DND-41 (cell line): ENCODE results near the gene WNT10A.

Experiments used
- ATAC-seq: fragments of 200-7000 bp; cut with Tn5 transposase; 3 replicates; pipeline ENCODE4 v1.9.1; 2021; ENCODE audit warnings: low read depth; ENCODE audit not compliant: insufficient read depth
- DNase-seq: peaks from one replicate; pipeline ENCODE4 v3.0.0-alpha.2; 2020
- H2AFZ ChIP-seq: 2 replicates; pipeline ENCODE4 v1.6.0; 2012; ENCODE audit warnings: low read depth, low read length
- H3K27ac ChIP-seq: 2 replicates; pipeline ENCODE4 v1.5.1; 2012; ENCODE audit warnings: low read length, inconsistent platforms
- H3K27me3 ChIP-seq: fragments of 200-600 bp; sonication (generic); 2 replicates; pipeline ENCODE4 v1.6.0; 2012; ENCODE audit warnings: low read length, mild to moderate bottlenecking, inconsistent platforms; ENCODE audit not compliant: insufficient read depth, poor library complexity
- H3K36me3 ChIP-seq: 2 replicates; pipeline ENCODE4 v1.5.1; 2012; ENCODE audit warnings: low read length, inconsistent platforms; ENCODE audit not compliant: insufficient read depth
- H3K4me1 ChIP-seq: 2 replicates; pipeline ENCODE4 v1.5.1; 2012; ENCODE audit warnings: mild to moderate bottlenecking, low read length; ENCODE audit not compliant: insufficient read depth
- H3K4me2 ChIP-seq: 2 replicates; pipeline ENCODE4 v1.6.0; 2012; ENCODE audit warnings: mild to moderate bottlenecking, moderate library complexity, low read length, inconsistent platforms; ENCODE audit not compliant: insufficient read depth
- H3K4me3 ChIP-seq, 2 experiments: fragments of 200-600 bp in 1 of 2; shearing (Covaris generic) in 1 of 2; 2 replicates each; pipeline ENCODE4 v1.5.1; 2012 to 2016; ENCODE audit warnings: inconsistent platforms in 2 of 2, low read length in 2 of 2, mild to moderate bottlenecking in 2 of 2, low read depth in 1 of 2, moderate library complexity in 1 of 2
- H3K79me2 ChIP-seq: 2 replicates; pipeline ENCODE4 v1.6.0; 2012; ENCODE audit warnings: low read length, inconsistent platforms; ENCODE audit not compliant: insufficient read depth
- H3K9ac ChIP-seq: 2 replicates; pipeline ENCODE4 v1.6.0; 2012; ENCODE audit warnings: low read depth, mild to moderate bottlenecking, inconsistent platforms, low read length, moderate library complexity
- H3K9me3 ChIP-seq: 2 replicates; pipeline ENCODE4 v1.5.1; 2012; ENCODE audit warnings: low read length, moderate library complexity, mild to moderate bottlenecking, inconsistent platforms; ENCODE audit not compliant: insufficient read depth, severe bottlenecking
- H4K20me1 ChIP-seq: 2 replicates; pipeline ENCODE4 v1.6.0; 2012; ENCODE audit warnings: low read length; ENCODE audit not compliant: insufficient read depth
- EZH2 ChIP-seq: IDR thresholded peaks from 3 replicates; pipeline ENCODE4 v1.6.1; 2012; ENCODE audit warnings: borderline replicate concordance, low read depth, mild to moderate bottlenecking, moderate library complexity, low read length, inconsistent platforms; ENCODE audit not compliant: severe bottlenecking
- TF ChIP-seq, protein P1 (sequence below): IDR thresholded peaks from 2 replicates; pipeline ENCODE4 v1.5.1; 2012; ENCODE audit warnings: borderline replicate concordance, low read length, moderate library complexity, mild to moderate bottlenecking; ENCODE audit not compliant: poor library complexity, severe bottlenecking; ENCODE audit errors: extremely low read depth

Gene WNT10A

DNA sequence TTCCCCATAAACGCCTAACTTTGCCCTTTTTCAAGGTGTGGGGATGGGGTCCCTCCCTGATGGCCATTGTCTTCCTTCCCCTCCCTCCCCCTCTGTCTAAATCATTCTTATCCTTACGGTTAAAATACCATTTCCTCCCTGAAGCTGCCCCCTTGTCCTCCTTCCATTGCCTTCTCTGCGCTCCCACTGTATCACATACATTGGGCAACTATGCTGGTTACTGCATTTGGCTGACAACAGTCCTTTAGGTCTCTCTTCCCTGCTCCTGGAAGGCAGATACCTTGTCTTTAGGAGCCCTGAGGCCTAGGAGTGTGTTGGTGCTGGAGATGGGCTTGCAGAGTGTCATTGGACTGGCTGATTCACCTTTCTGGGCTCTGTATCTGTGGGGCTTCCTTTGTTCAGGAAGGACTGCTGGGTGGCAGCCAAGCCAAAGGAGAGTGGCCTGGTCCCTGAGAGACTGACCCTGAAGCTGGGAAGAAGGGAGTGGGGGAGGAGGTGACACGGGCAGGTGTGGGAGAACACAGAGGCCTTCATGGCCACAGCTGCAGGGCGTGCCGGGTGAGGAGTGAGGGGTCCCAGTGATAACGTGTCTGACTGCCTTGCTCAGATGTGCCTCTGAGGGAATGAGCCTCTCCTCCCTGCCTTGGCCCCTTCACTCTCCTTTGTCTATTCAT, 18.9 kb upstream of the WNT10A start:
- no peak overlapping the region for H3K4me3 ChIP-seq
- H3K36me3 ChIP-seq = no peaks in the 10 kb centered on the region
- H3K4me2 ChIP-seq = no peak overlapping the region
- 0 out of 2 replicates have a peak, but pooled peaks cover 8% of the 10 kb centered on the region for H4K20me1 ChIP-seq
- ATAC-seq (no peak), DNase-seq (no peak)
- H2AFZ ChIP-seq = no peak overlapping the region
- no peaks in the 10 kb centered on the region for H3K4me1 ChIP-seq
- H3K27me3 ChIP-seq = no peaks in the 10 kb centered on the region
- H3K27ac ChIP-seq = no peak overlapping the region
- TF ChIP-seq, protein P1, sequence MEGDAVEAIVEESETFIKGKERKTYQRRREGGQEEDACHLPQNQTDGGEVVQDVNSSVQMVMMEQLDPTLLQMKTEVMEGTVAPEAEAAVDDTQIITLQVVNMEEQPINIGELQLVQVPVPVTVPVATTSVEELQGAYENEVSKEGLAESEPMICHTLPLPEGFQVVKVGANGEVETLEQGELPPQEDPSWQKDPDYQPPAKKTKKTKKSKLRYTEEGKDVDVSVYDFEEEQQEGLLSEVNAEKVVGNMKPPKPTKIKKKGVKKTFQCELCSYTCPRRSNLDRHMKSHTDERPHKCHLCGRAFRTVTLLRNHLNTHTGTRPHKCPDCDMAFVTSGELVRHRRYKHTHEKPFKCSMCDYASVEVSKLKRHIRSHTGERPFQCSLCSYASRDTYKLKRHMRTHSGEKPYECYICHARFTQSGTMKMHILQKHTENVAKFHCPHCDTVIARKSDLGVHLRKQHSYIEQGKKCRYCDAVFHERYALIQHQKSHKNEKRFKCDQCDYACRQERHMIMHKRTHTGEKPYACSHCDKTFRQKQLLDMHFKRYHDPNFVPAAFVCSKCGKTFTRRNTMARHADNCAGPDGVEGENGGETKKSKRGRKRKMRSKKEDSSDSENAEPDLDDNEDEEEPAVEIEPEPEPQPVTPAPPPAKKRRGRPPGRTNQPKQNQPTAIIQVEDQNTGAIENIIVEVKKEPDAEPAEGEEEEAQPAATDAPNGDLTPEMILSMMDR = no peak
- TF ChIP-seq EZH2 = no peak
- no peaks in the 10 kb centered on the region for H3K79me2 ChIP-seq
- H3K9ac ChIP-seq = no peak overlapping the region
- H3K9me3 ChIP-seq = no peaks in the 10 kb centered on the region

DNA sequence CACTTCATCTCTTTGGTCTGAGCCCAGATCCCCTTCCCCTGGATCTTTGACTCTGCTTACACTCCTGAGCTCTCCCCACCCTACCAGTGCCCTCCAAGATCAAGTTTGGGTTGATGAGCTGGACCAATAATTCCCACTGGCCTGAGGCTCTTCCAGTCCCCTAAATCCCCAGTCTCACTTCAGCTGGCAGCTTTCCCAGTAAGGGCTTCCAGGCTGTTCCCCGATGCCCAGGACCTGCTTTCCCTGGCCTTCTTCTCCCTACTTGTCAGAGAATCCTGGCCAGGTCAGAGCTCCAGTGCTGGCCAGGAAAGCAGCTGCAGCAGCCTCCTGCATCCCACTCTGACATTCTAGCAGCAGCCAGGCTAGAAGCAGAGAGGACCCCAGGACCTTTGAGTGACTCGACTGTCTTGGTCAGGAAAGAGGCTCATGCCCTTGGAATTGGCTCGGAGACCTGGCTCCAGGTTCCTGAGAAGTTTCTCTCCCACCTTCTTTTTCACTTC, 17.6 kb upstream of the WNT10A start:
- Histone ChIP-seq H2AFZ (no peak overlapping the region), H3K4me1 (no peaks in the 10 kb centered on the region), H3K9ac (no peak overlapping the region), H3K27me3 (peaks cover under 1% of the 10 kb centered on the region), H3K36me3 (no peaks in the 10 kb centered on the region), H3K79me2 (no peaks in the 10 kb centered on the region), H3K9me3 (no peaks in the 10 kb centered on the region), H3K27ac (no peak overlapping the region), H3K4me2 (no peak overlapping the region), H3K4me3 (no peak overlapping the region), H4K20me1 (0 out of 2 replicates have a peak, but pooled peaks cover 3% of the 10 kb centered on the region)
- no peak for DNase-seq
- ATAC-seq = no peak
- TF ChIP-seq, protein P1 = no peak
- TF ChIP-seq EZH2 = no peak

DNA sequence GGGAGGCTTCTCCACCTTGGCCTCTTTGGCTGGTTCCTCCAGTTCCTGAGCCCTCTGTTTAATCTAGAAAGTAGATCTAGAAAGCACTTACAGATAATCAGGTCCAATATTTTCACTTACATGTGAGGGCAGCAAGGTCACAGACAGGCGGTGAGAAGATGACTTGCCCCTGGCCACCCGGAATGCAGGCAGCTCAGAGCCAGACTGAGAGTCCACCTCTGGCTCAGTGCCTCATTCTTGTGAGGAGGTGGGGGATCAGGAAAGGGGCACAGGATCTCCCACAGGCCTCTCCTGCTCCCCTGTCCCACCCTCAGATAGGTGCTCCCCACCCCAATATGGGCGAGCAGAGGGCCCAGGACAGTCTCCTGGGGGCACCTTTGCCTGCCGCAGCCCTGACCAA, 15.3 kb upstream of the WNT10A start:
- Histone ChIP-seq H4K20me1 (no peaks in the 10 kb centered on the region), H3K9me3 (no peaks in the 10 kb centered on the region), H3K9ac (no peak overlapping the region), H3K36me3 (no peaks in the 10 kb centered on the region), H3K4me1 (no peaks in the 10 kb centered on the region), H3K27me3 (peaks cover 4% of the 10 kb centered on the region), H2AFZ (no peak overlapping the region), H3K79me2 (no peaks in the 10 kb centered on the region), H3K4me3 (no peak overlapping the region), H3K27ac (no peak overlapping the region), H3K4me2 (no peak overlapping the region)
- ATAC-seq (no peak), DNase-seq (no peak)
- TF ChIP-seq EZH2 = no peak
- TF ChIP-seq, protein P1 = no peak
